HCT116 (cell line): ENCODE data around the gene ILDR2. TPM values are rescaled to one million over a fixed set of nuclear protein-coding genes. Genes with fewer than 3 reads are reported as not detected.

Experiments used
- ATAC-seq: fragments of 200-7000 bp; cut with Tn5 transposase; 2 replicates; pipeline ENCODE4 v1.9.1; 2020; ENCODE audit warnings: mild to moderate bottlenecking, moderate library complexity
- BruUV-seq: library from RNA; stranded (reverse); fragments of 400-500 nt; replicated peaks from 2 replicates; lab custom pipeline; 2021; lab: Mats Ljungman, UMichigan
- CTCF ChIA-PET: fragments of 300-600 bp; sonication (Branson Sonifier 250); formaldehyde crosslinking; loops from one replicate; lab custom pipeline; 2021; ENCODE audit warnings: antibody characterized with exemption; lab: Charles Lee
- POLR2A ChIA-PET: fragments of 300-600, 350-600 bp; sonication (Branson Sonifier 250); formaldehyde crosslinking; loops from one replicate; lab custom pipeline; 2021; ENCODE audit warnings: antibody characterized with exemption; lab: Charles Lee
- RAD21 ChIA-PET, 2 experiments: fragments of 300-600 bp; sonication (Branson Sonifier 250); formaldehyde crosslinking; loops; one replicate each; lab custom pipeline; 2023; ENCODE audit warnings: low total read pairs in 2 of 2; ENCODE audit not compliant: uncharacterized antibody in 2 of 2, unreplicated experiment in 2 of 2, low non-redundant PET in 1 of 2; lab: Charles Lee
- DNase-seq: peaks from one replicate; pipeline ENCODE4 v3.0.0-alpha.2; 2010; ENCODE audit warnings: low read depth, low spot score
- H2AFZ ChIP-seq: fragments of 200-600 bp; shearing (Covaris generic), sonication (generic); 2 replicates; pipeline ENCODE4 v1.6.1; 2017; ENCODE audit warnings: low read depth, mixed run types, mixed read lengths, antibody characterized with exemption, low read length; ENCODE audit not compliant: poor library complexity, severe bottlenecking
- H3K27ac ChIP-seq: 2 replicates; pipeline ENCODE4 v1.5.1; 2012; ENCODE audit warnings: low read depth, low read length
- H3K27me3 ChIP-seq: fragments of 200-600 bp; sonication (generic); 2 replicates; pipeline ENCODE4 v1.6.1; 2016; ENCODE audit warnings: mixed run types, low read length, mixed read lengths; ENCODE audit not compliant: insufficient read depth
- H3K36me3 ChIP-seq, 2 experiments: fragments of 200-500 bp in 1 of 2; fragments of 200-600 bp in 1 of 2; sonication (Bioruptor generic) in 1 of 2; sonication (generic) in 1 of 2; 2 replicates each; pipeline versions ENCODE4 v1.5.1 to v1.6.1; 2014 to 2016; ENCODE audit warnings: low read length in 2 of 2, inconsistent platforms in 1 of 2, mixed read lengths in 1 of 2, mixed run types in 1 of 2; ENCODE audit not compliant: insufficient read depth in 2 of 2, control insufficient read depth in 1 of 2
- H3K4me1 ChIP-seq, 2 experiments: fragments of 200-600 bp in 1 of 2; sonication (generic) in 1 of 2; 2 replicates each; pipeline versions ENCODE4 v1.5.1 to v1.6.1; 2012 to 2017; ENCODE audit warnings: low read length in 2 of 2, inconsistent platforms in 1 of 2, mild to moderate bottlenecking in 1 of 2, mixed read lengths in 1 of 2, mixed run types in 1 of 2, moderate library complexity in 1 of 2; ENCODE audit not compliant: insufficient read depth in 2 of 2, control insufficient read depth in 1 of 2
- H3K4me2 ChIP-seq: fragments of 200-600 bp; sonication (generic); 2 replicates; pipeline ENCODE4 v1.6.1; 2017; ENCODE audit warnings: mixed run types, low read length, mixed read lengths
- H3K4me3 ChIP-seq, 2 experiments: fragments of 200-600 bp in 1 of 2; sonication (generic) in 1 of 2; replicated peaks in 1 of 2; 2 replicates each; pipeline ENCODE4 v1.5.1; 2011 to 2016; ENCODE audit warnings: low read length in 2 of 2, control low read depth in 1 of 2, low read depth in 1 of 2, mild to moderate bottlenecking in 1 of 2, mixed read lengths in 1 of 2, mixed run types in 1 of 2
- H3K79me2 ChIP-seq: fragments of 200-600 bp; sonication (generic); 2 replicates; pipeline ENCODE4 v1.6.1; 2017; ENCODE audit warnings: mild to moderate bottlenecking, mixed run types, low read length, moderate library complexity, mixed read lengths; ENCODE audit not compliant: insufficient read depth
- H3K9ac ChIP-seq: fragments of 200-600 bp; sonication (generic); 2 replicates; pipeline ENCODE4 v1.6.1; 2016; ENCODE audit warnings: low read length, mixed read lengths
- H3K9me2 ChIP-seq: fragments of 200-600 bp; sonication (generic), shearing (Covaris generic); 2 replicates; pipeline ENCODE4 v1.6.1; 2017; ENCODE audit warnings: mixed run types, mild to moderate bottlenecking, moderate library complexity; ENCODE audit not compliant: insufficient read depth
- H3K9me3 ChIP-seq, 2 experiments: fragments of 200-500 bp in 1 of 2; fragments of 200-600 bp in 1 of 2; sonication (Bioruptor generic) in 1 of 2; sonication (generic) in 1 of 2; 2 replicates each; pipeline ENCODE4 v1.6.1; 2014 to 2017; ENCODE audit warnings: low read length in 2 of 2, mixed read lengths in 2 of 2, inconsistent platforms in 1 of 2, low read depth in 1 of 2, mild to moderate bottlenecking in 1 of 2, mixed run types in 1 of 2, moderate library complexity in 1 of 2; ENCODE audit not compliant: control insufficient read depth in 1 of 2, insufficient read depth in 1 of 2
- H4K20me1 ChIP-seq: fragments of 200-600 bp; sonication (generic), shearing (Covaris generic); 2 replicates; pipeline ENCODE4 v1.6.1; 2017; ENCODE audit warnings: mixed run types, mild to moderate bottlenecking, moderate library complexity; ENCODE audit not compliant: insufficient read depth
- ELF1 ChIP-seq: IDR thresholded peaks from 2 replicates; pipeline ENCODE4 v1.6.1; 2012; ENCODE audit warnings: low read depth, borderline replicate concordance
- EZH2 ChIP-seq: fragments of 200-600 bp; sonication (generic); IDR thresholded peaks from 2 replicates; pipeline ENCODE4 v1.6.1; 2017; ENCODE audit warnings: antibody characterized with exemption, mixed run types
- EZH2phosphoT487 ChIP-seq: fragments of 200-600 bp; IDR thresholded peaks from 2 replicates; pipeline ENCODE4 v1.6.1; 2018; ENCODE audit warnings: antibody characterized with exemption, borderline replicate concordance
- RAD21 ChIP-seq: IDR thresholded peaks from 2 replicates; pipeline ENCODE4 v1.6.1; 2012; ENCODE audit warnings: low read depth, mild to moderate bottlenecking
- SIN3A ChIP-seq: IDR thresholded peaks from 2 replicates; pipeline ENCODE4 v1.6.1; 2012; ENCODE audit warnings: low read depth
- SRF ChIP-seq: IDR thresholded peaks from 2 replicates; pipeline ENCODE4 v1.6.1; 2012; ENCODE audit warnings: low read depth
- TCF7L2 ChIP-seq: IDR thresholded peaks from 2 replicates; pipeline ENCODE4 v1.7.0; 2011; ENCODE audit warnings: borderline replicate concordance, inconsistent platforms; ENCODE audit not compliant: insufficient read depth, insufficient read length; ENCODE audit errors: extremely low read depth
- YY1 ChIP-seq: IDR thresholded peaks from 2 replicates; pipeline ENCODE4 v1.6.1; 2011; ENCODE audit warnings: low read length, low read depth, moderate library complexity, mild to moderate bottlenecking; ENCODE audit not compliant: insufficient replicate concordance; ENCODE audit errors: extremely low read depth
- ZFX ChIP-seq: fragments of 450-650 bp; IDR thresholded peaks from 2 replicates; pipeline ENCODE4 v1.6.1; 2017
- ZNF274 ChIP-seq: fragments of 200-500 bp; sonication (Bioruptor generic); IDR thresholded peaks from 2 replicates; pipeline ENCODE4 v1.6.1; 2014; ENCODE audit warnings: mild to moderate bottlenecking, low read depth, low read length, inconsistent platforms
- intact Hi-C: fragments of 100-400 bp; cut with micrococcal nuclease; formaldehyde crosslinking; loops from 2 replicates; pipeline ENCODE4 v1.10.0; 2022
- total RNA-seq: library from RNA; stranded (reverse); gene quantifications from one replicate; pipeline ENCODE4 v1.2.1, GENCODE V29; 2021; ENCODE audit not compliant: unreplicated experiment
- TF ChIP-seq, protein P1 (sequence below), 3 experiments: fragments of 200-600 bp in 1 of 3; sonication (generic) in 1 of 3; IDR thresholded peaks in 2 of 3; conservative IDR thresholded peaks in 1 of 3; 2 replicates each; pipeline ENCODE4 v1.5.1; 2012 to 2017; ENCODE audit warnings: low read depth in 2 of 3, low read length in 2 of 3, antibody characterized with exemption in 1 of 3, borderline replicate concordance in 1 of 3, control low read depth in 1 of 3, mild to moderate bottlenecking in 1 of 3, mixed read lengths in 1 of 3, mixed run types in 1 of 3, moderate library complexity in 1 of 3; ENCODE audit not compliant: insufficient read depth in 1 of 3
- TF ChIP-seq, protein P2 (sequence below): IDR thresholded peaks from 2 replicates; pipeline ENCODE4 v1.6.1; 2012

ILDR2 gene
- total RNA-seq, 1 experiment from 2014 or later, result 2.4 TPM

DNA sequence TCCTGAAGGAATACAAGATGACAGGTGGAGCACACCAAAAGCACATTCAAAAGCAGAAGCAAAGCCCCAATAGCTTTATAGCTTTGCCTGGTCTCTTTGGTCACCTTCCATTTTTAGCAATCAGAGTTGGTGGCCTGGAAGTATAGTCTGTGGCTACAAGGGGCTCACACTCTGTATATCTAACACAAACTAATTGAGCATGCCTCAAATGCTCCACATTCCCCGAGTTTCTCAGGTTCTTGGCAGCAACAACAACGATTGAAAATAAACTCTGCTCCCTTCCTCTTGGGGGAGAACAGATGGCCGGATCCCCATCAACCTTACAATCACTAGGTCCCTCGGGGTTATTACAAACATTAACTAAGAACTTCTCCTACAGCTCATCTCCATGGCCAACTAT lies 74.4 kb downstream of the ILDR2 start:
- TF ChIP-seq EZH2 (no peak), ZNF274 (no peak), TCF7L2 (no peak), SRF (no peak), ZFX (no peak), SIN3A (no peak), EZH2phosphoT487 (no peak), ELF1 (no peak), YY1 (no peak), RAD21 (no peak)
- TF ChIP-seq, protein P1, sequence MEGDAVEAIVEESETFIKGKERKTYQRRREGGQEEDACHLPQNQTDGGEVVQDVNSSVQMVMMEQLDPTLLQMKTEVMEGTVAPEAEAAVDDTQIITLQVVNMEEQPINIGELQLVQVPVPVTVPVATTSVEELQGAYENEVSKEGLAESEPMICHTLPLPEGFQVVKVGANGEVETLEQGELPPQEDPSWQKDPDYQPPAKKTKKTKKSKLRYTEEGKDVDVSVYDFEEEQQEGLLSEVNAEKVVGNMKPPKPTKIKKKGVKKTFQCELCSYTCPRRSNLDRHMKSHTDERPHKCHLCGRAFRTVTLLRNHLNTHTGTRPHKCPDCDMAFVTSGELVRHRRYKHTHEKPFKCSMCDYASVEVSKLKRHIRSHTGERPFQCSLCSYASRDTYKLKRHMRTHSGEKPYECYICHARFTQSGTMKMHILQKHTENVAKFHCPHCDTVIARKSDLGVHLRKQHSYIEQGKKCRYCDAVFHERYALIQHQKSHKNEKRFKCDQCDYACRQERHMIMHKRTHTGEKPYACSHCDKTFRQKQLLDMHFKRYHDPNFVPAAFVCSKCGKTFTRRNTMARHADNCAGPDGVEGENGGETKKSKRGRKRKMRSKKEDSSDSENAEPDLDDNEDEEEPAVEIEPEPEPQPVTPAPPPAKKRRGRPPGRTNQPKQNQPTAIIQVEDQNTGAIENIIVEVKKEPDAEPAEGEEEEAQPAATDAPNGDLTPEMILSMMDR (IDR thresholded peaks at IDR 0.05 in 2 of 3, conservative IDR thresholded peaks at IDR 0.05 in 1 of 3; ENCODE audit: borderline replicate concordance in 1 of 3, insufficient read depth in 1 of 3, low read depth in 2 of 3, low read length in 2 of 3), result no peak
- TF ChIP-seq, protein P2, sequence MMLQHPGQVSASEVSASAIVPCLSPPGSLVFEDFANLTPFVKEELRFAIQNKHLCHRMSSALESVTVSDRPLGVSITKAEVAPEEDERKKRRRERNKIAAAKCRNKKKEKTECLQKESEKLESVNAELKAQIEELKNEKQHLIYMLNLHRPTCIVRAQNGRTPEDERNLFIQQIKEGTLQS, result no peak
- no peaks in the 10 kb centered on the region; a peak in 1 of 4 replicates for H3K9me3 ChIP-seq
- H3K27ac ChIP-seq, result no peak overlapping the region
- no peak overlapping the region for H3K9ac ChIP-seq
- no peaks in the 10 kb centered on the region for H3K9me2 ChIP-seq
- H3K79me2 ChIP-seq, result no peaks in the 10 kb centered on the region
- POLR2A ChIA-PET, result no interaction called here
- no peak overlapping the region for H3K4me2 ChIP-seq
- H2AFZ ChIP-seq, result no peak overlapping the region
- no peaks in the 10 kb centered on the region for H4K20me1 ChIP-seq
- intact Hi-C loops, result no loop called here
- peaks cover 0 to 8% of the 10 kb centered on the region in 2 experiments; a peak in 1 of 4 replicates for H3K4me1 ChIP-seq
- ATAC-seq (no peak), DNase-seq (no peak)
- H3K27me3 ChIP-seq, result no peaks in the 10 kb centered on the region
- CTCF ChIA-PET, result interaction anchor here (1.1 kb wide), 1 partner anchor 10 kb away, joined by 6 read pairs; no protein-coding TSS in a partner anchor
- RAD21 ChIA-PET, result no interaction called here
- no peaks in the 10 kb centered on the region for H3K36me3 ChIP-seq
- no peak overlapping the region for H3K4me3 ChIP-seq
- no TSS peak for BruUV-seq
